ENCODE results near the gene WNK3.
A peak's percentile ranks its signal among the peaks of the same experiment; 100 is the strongest.
"Not testable (repeated sequence)": the region's sequence is repeated elsewhere in the genome, so short reads cannot be mapped to it uniquely, and the experiment has no call there.

The WNK3 gene

DNA sequence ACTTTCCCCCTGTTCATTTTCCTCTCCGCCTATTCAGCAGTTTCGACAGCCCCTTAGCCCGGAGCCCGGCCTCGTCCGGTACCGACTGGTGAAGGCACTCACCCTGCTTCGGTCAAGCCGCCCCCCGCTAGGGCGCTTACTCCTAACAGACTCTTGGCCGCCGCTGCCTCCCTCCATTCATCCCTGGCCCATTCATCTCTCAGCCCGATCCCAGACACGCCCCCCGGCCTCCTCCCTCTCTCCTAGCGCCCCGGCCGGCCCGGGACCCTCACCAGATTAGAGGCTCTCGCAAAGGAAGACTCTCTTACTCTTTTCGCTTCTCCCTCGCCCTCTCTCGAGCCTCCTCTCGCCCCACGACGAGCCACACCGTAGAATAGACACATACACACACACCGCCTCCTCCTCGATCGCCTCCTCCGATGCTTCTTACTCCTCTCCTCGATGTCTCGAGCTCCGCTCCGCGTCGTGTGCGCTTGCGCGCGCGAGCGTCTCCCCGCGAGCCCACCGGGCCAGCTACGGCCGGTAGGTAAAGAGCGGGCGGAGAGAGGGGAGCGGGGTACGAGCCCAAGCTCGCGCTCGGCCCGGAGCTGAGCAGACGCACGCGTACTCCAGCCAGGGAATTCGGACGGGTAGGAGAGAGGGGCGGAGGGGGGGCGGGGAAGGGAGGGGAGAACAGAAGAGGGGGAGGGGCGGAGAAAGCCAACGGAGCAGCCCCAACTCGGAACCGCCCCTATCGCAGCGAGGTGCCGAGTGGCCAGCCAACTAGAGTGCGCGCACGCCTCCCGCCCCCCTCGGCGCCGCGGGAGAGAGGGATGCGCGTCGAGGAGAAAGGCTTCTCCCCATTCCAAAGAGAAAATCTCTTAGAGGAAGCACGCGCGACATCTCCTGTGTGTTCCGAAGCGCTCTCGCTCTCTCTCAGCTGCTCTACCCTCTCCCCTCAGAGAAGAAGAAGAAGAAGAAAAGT, at the start of gene WNK3:
Gene WNK3 (minus strand): TSS at position 633 of the 964 bp plus-strand sequence.
- DNase-seq: peak; percentile 94

DNA sequence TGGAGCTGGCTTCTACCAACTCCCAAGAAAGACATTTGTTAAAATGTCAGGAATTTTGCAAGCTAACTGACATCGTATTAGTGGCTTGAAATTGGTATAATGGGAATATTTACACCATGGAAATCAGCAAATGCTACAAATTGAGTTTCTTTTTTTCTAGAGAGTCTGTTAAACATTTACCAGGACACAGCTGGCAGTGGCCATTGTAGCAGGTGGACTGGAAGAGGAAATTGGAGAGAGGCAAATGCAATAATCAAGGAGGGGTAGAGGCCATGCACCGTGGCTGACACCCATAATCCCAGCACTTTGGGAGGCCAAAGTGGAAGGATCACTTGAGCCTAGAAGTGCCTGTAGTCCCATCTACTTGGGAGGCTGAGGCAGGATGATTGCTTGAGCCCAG, 49.4 kb upstream of the WNK3 start:
- no peak for DNase-seq

GRCh38 chrX:54397113-54397512, 39.3 kb upstream of the WNK3 start:
- no peak for DNase-seq

DNA sequence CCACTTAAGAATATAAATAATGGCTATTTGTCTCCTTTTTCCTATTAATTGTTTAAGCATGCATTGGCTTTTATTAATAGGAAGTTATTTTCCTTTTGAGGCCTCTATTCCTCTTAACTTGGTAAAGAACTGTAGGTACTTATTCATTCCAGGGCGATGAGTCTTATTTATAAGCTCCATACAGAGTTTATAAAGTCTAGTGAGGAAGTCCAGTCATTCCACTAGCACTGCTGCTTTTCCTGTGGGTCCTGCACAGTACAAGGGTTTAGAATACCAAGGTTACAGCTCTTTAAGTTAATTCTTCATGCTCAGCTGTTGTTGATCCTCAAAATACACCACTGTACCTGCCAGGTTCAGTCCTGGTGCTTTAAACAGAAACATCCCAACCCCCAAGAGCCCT, 28.5 kb upstream of the WNK3 start:
- no peak for DNase-seq

- DNase-seq: not testable (repeated sequence)
Measured at GRCh38 chrX:54384661-54385060, 26.8 kb upstream of the WNK3 start.

- DNase-seq: no peak
Measured at GRCh38 chrX:54359408-54359807, 1.6 kb upstream of the WNK3 start.

- peak; percentile 84 for DNase-seq
Measured at GRCh38 chrX:54358424-54359211, 772 bp upstream of the WNK3 start.

DNA sequence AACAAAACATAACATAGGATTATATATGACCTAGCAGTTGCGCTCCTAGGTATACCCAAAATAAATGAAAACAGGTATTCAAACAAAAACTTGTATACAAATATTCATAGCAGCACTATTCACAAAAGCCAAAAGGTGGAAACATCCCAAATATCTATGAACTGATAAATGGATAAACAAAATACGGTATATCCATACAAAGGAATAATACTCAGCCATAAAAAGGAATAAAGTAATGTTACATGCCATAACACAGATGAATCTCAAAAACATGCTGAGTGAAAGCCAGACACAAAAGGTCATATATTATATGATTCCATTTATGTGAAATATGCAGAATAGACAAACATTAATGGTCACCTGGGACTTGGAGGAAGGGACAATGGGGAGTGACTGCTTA, 5.2 kb downstream of the WNK3 start:
- no peak for DNase-seq

DNA sequence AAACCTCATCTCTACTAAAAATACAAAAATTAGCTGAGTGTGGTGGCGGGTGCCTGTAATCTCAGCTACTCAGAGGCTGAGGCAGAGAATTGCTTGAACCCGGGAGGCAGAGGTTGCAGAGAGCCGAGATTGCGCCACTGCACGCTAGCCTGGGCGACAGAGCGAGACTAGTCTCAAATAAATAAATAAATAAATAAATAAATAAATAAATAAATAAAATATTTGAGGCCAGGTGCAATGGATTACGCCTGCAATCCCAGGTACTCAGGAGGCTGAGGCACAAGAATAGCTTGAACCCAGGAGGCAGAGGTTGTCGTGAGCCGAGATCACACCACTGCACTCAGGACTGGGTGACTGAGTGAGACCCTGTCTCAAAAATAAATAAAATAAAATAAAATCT, 20.5 kb downstream of the WNK3 start:
- DNase-seq: not testable (repeated sequence)

DNA sequence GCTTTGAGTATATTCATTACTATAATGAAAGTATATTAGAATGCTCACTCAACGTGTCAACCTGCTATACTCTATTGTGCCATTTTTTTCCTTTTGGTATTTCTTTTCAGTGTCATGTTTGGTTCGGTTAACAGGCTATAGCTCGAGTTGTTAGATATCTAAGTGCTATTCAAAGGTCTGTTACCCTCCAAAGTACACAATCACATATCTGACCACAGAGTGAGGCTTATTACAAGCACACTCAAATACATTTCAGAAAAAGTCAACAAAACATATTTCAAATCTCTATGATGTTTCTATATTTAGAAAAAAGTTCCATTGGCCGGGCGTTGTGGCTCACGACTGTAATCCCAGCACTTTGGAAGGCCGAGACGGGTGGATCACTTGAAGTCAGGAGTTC, 32.8 kb downstream of the WNK3 start:
- no peak for DNase-seq

DNA sequence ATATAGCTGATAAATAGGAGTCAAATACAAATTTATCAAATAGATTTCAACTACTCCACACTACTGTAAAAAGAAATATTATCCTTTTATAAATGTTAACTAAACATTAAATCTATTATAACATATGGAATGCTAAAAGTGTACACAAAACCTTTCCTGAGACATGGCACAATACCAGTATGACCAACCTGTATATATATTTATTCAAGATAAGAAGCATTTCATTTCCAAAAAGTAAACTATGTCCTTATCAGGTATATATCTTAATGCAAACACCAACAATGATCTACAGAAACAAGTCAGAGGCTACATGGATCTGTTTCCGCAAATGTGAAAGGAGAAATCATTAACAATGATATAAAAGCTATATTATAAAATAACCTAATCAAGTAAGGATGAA, 37.8 kb downstream of the WNK3 start:
- no peak for DNase-seq

GRCh38 chrX:54306379-54306778, 51.5 kb downstream of the WNK3 start:
- no peak for DNase-seq

DNA sequence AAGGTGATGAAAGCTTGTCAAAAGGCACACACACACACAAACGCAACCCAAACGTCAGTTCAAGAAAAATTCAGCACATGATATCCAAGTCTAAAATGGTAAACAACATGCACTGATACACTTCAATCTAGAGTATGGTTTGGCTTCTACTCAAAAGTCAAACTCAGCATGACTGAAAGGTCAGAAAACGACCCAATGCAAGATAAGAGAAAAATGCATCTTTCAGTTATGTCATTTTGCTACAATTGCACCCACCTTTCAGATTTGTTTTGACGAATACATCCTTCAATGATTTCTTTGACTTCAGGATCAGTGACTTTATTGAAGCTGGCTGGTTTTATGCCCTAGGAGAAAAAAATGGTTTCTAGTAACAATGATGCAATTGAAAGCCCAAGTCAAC, 56.3 kb downstream of the WNK3 start:
- DNase-seq: no peak

DNA sequence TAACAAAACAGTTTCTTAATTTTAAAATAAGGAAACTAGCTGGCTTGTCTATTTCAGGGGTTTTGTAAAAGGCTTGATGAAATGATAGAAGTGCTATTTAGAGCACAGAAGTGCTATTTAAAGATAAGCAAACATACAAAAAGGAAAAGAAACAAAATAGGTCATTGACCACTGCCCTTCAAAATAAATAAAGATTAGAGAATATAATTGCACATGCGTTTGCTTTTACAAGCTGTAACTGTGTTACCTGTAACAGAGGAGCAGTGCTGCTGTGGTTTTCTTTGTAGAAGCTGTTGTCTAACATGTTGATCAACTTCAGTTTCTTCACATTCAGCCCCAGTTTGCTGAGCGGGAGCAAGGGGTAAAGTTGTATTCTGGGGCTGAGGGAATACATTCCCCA, 63.5 kb downstream of the WNK3 start:
- DNase-seq: no peak

DNA sequence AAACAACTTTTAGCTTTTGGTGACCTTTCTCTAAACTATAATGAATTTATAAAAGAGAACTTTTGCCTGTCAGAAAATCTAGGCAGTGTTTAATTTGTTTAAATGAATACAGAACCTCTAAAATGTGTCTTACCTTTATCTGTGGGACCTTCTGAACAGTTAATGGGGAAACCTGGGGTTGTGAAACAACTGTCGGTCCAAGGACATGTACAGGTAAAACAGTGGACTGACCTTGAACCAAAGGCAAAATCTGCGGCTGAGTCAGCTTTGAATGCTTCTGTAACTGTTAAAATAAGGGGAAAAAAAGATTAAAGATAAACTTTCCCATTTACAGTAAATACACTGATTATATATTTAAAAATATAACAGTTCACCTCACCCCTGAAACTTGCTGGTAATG, 65.1 kb downstream of the WNK3 start:
- no peak for DNase-seq

DNA sequence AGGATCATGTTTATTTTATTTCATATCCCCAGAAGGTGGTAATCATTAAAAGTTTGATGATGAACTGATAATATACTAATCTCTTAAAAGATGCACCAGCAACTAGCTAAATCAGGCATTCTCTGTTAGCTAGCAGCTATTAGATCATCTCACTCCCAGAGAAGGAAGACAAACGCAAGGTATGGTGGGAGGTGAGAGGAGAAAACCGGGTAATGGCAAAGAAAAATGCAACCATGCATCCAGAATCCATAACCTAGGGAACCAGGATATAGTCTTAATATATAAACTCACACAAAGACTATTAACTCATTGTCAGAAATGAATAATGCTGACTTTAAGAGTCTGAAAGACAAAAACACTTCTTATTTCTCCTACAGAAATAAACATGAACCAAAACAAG, 66.1 kb downstream of the WNK3 start:
- DNase-seq: no peak

GRCh38 chrX:54288968-54289367, 68.9 kb downstream of the WNK3 start:
- DNase-seq: no peak

GRCh38 chrX:54288277-54288676, 69.6 kb downstream of the WNK3 start:
- DNase-seq: no peak

DNA sequence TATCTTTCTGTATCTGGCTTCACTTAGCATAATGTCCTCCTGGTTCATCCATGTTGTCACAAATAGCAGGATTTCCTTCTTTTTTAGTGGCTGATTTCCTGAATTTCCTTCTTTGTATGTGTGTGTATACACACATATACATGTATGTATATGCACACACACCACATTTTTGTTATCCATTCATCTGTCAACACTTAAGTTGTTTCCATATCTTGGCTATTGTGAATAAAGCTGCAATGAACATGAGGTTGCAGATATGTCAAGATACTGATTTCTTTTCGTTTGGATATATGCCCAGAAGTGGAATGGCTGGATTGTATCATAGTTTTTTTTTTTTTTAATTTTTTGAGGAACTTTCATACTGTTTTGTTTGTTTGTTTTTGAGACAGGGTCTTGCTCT, 76.2 kb downstream of the WNK3 start:
- no peak for DNase-seq

- no peak for DNase-seq
Measured at GRCh38 chrX:54280466-54280865, 77.4 kb downstream of the WNK3 start.

- DNase-seq: no peak
Measured at GRCh38 chrX:54271664-54272063, 86.2 kb downstream of the WNK3 start.

GRCh38 chrX:54248309-54248708, 109.5 kb downstream of the WNK3 start:
- no peak for DNase-seq

- no peak for DNase-seq
Measured at GRCh38 chrX:54246866-54247265, 111.0 kb downstream of the WNK3 start.

GRCh38 chrX:54238588-54238987, 119.3 kb downstream of the WNK3 start:
- DNase-seq: no peak
